Fibroblast of villous mesenchyme (primary cell): ENCODE measurements around the gene RAP1GAP2. TPM values are rescaled to one million over a fixed set of nuclear protein-coding genes. Genes with fewer than 3 reads are reported as not detected.
A peak's percentile ranks its signal among the peaks of the same experiment; 100 is the strongest.
"Not testable (repeated sequence)": the region's sequence is repeated elsewhere in the genome, so short reads cannot be mapped to it uniquely, and the experiment has no call there.

ENCODE experiments used
- DNase-seq: peaks from one replicate; pipeline ENCODE4 v3.0.0-alpha.2; 2010; ENCODE audit warnings: low read depth
- H3K4me3 ChIP-seq: 2 replicates; pipeline ENCODE4 v1.5.1; 2011; ENCODE audit warnings: low read depth, mild to moderate bottlenecking, low read length
- CTCF ChIP-seq: IDR thresholded peaks from 2 replicates; pipeline ENCODE4 v1.5.1; 2012; ENCODE audit warnings: low read depth, mild to moderate bottlenecking, low read length; ENCODE audit not compliant: insufficient read depth
- total RNA-seq: library from RNA; depleted of rRNA; stranded (reverse); fragments of >200 nt; gene quantifications from 2 replicates; pipeline ENCODE4 v1.2.3, GENCODE V29; 2012

Gene RAP1GAP2
- total RNA-seq, 1 donor = 5.2 TPM

- no peak for TF ChIP-seq CTCF
- DNase-seq = no peak
- H3K4me3 ChIP-seq = no peak overlapping the region
Observed at GRCh38 chr17:2889256-2889655, 93.0 kb downstream of the RAP1GAP2 start.

GRCh38 chr17:2890778-2891177 is 94.5 kb downstream of the RAP1GAP2 start:
- DNase-seq, H3K4me3 ChIP-seq: not testable (repeated sequence)

GRCh38 chr17:2892305-2892971 is 96.2 kb downstream of the RAP1GAP2 start:
- DNase-seq = peak; percentile 66
- TF ChIP-seq CTCF = no peak
- H3K4me3 ChIP-seq = no peak overlapping the region

GRCh38 chr17:2893422-2893914 is 97.2 kb downstream of the RAP1GAP2 start:
- no peak for DNase-seq
- no peak overlapping the region for H3K4me3 ChIP-seq
- no peak for TF ChIP-seq CTCF

GRCh38 chr17:2894782-2895181 is 98.5 kb downstream of the RAP1GAP2 start:
- no peak overlapping the region for H3K4me3 ChIP-seq
- DNase-seq = no peak
- no peak for TF ChIP-seq CTCF

GRCh38 chr17:2897605-2898004 is 101.4 kb downstream of the RAP1GAP2 start:
- DNase-seq = no peak
- TF ChIP-seq CTCF = no peak
- H3K4me3 ChIP-seq = no peak overlapping the region

- H3K4me3 ChIP-seq = no peak overlapping the region
- no peak for TF ChIP-seq CTCF
- DNase-seq = no peak
Observed at GRCh38 chr17:2898255-2898926, 102.2 kb downstream of the RAP1GAP2 start.
